T1000 (cell line): ENCODE results near the gene TGM3.
"Not testable (repeated sequence)": the region's sequence is repeated elsewhere in the genome, so short reads cannot be mapped to it uniquely, and the experiment has no call there.

Experiments used
- DNase-seq: peaks from one replicate; lab custom pipeline; 2025; ENCODE audit warnings: mixed read lengths; lab: John Stamatoyannopoulos, UW

Gene TGM3, protein sequence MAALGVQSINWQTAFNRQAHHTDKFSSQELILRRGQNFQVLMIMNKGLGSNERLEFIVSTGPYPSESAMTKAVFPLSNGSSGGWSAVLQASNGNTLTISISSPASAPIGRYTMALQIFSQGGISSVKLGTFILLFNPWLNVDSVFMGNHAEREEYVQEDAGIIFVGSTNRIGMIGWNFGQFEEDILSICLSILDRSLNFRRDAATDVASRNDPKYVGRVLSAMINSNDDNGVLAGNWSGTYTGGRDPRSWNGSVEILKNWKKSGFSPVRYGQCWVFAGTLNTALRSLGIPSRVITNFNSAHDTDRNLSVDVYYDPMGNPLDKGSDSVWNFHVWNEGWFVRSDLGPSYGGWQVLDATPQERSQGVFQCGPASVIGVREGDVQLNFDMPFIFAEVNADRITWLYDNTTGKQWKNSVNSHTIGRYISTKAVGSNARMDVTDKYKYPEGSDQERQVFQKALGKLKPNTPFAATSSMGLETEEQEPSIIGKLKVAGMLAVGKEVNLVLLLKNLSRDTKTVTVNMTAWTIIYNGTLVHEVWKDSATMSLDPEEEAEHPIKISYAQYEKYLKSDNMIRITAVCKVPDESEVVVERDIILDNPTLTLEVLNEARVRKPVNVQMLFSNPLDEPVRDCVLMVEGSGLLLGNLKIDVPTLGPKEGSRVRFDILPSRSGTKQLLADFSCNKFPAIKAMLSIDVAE

DNA sequence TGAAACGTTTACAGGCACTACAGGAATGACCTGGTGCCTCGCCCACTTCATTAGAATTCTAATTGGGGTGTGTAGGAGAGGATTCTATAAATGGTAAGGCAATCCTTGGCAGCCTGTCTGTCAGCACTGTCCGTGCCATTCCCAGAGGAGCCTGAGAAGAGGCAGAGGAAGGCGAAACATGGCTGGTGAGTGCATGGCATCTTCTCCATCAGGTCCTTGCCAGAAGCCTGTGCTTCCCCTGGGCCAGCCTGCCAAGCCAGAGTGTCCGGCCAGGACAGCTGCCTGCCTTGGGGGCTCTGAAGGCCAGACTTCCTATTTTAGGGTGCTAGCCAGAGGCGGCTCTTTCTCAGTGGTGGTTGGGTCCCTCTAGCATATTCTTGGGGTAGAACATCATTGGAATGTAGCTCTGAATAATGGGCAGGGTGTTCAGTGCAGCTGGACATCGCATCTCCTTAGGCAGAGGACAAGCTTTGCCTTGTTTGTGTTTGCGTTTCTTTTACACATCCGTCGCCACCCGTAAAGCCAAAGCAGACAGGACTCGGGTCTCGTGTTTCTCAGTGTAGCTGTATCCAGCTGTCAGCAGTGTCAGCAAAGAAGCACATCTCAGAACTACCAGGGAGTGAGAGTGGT, at the start of gene TGM3:
TGM3 (plus strand) TSS at position 116 of the 630 bp plus-strand sequence; CDS start at position 179, 63 bp downstream.
- DNase-seq = no peak

DNA sequence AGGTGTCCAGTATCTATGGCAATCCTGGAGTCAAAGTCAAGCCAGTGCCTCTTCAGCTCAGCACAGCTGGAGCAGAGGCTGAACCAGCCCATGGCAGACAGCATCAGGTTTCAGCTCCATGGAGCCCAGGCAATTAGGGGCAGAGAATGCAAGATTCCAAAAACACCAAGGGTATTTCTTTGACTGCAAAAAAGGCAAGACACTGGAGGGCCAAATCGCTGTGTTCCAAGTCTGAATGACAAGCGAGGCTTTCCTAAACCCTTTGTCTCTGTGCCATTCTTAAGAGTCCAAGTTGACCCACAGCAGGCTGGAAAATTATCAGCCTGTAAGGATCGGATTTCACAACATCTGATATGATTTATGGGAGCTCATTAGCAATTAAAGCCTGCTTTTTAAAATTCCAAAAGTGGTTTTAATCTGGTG, 49.7 kb upstream of the TGM3 start:
- no peak for DNase-seq

DNA sequence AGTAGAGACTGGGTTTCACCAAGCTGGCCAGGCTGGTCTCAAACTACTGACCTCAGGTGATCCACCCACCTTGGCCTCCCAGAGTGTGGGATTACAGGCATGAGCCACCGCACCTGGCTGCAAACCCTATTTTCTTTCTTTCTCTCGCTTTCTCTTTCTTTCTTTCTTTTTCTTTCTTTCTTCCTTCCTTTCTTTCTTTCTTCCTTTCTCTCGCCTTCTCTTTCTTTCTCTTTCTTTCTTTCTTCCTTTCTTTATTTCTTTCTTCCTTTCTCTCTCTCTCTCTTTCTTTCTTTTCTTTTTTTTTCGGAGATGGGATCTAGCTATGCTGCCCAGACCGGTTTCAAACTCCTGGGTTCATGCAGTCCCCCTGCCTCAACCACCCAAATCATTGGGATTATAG, 47.0 kb upstream of the TGM3 start:
- no peak for DNase-seq

DNA sequence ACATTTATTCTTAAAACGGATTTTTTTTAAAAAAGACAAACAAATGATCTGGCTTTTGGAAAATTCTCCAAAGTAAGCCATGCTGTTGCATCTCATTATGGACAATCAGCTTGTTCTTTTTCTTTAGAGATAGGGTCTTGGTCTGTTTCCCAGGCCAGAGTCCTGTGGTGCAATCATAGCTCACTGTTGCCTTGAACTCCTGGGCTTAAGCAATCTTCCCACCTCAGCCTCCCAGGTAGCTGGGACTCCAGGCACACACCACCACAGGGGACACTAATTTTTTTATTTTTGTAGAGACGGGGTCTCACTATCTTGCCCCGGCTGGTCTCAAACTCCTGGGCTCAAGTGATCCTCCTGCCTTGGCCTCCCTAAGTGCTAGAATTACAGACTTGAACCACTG, 45.9 kb upstream of the TGM3 start:
- DNase-seq = no peak

DNA sequence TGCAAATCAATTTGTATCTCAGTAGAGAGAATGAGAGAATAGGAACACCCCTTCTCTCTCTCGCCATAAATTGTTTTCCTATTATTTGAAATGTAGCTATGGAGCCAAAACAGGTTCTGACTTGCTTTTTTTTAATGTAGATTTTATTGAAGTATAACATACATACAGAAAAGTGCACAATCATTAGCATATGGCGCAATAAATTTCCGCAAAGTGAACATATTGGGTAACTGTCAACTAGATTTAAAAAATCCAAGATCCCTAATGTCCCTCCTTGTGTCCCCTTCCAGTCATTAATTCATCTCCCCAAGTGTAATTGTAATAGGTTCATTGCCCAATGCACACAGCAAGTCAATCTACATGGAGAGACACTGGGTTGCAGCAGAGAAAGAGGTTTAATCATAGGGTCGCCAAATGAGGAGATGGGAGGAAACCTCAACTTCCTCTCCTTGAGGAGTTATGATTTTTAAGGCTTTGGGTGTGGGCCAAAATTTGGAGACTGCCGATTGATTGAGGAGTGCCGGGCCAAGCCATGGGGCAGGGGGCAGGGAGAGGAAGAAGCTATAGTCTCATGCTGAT, 43.3 kb upstream of the TGM3 start:
- DNase-seq = no peak

DNA sequence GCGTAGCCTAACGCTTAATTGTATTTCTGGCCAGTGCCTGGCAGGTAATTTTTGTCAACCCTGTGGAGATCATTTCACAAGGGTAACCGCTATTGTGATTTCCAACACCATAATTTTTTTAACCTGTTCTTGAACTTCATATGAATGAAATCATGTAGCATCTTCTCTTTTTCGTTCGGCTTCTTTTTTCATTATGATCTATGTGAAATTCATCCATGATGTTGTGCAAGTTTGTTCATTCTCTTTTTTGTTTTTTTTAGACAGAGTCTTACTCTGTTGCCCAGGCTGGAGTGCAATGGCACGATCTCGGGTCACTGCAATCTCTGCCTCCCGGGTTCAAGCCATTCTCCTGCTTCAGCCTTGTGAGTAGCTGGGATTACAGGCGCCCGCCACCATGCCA, 42.5 kb upstream of the TGM3 start:
- DNase-seq = no peak

DNA sequence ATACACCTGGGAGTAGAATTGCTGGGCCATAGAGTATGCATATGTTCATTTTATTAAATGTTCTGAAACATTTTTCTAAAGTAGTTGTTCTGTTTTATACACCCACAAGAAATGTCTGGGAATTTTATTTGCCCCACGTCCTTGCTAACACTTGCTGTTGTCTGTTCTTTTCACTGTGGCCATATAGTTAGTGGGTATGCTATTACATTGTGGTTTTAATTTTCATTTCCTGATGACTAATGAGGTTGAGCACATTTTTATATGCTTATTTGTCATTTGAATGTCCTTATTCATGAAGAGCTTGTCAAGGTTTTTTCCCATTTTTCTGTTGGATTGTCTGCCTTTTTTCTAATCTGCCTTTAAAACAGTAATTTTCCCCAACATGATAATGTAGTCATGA, 41.5 kb upstream of the TGM3 start:
- no peak for DNase-seq

DNA sequence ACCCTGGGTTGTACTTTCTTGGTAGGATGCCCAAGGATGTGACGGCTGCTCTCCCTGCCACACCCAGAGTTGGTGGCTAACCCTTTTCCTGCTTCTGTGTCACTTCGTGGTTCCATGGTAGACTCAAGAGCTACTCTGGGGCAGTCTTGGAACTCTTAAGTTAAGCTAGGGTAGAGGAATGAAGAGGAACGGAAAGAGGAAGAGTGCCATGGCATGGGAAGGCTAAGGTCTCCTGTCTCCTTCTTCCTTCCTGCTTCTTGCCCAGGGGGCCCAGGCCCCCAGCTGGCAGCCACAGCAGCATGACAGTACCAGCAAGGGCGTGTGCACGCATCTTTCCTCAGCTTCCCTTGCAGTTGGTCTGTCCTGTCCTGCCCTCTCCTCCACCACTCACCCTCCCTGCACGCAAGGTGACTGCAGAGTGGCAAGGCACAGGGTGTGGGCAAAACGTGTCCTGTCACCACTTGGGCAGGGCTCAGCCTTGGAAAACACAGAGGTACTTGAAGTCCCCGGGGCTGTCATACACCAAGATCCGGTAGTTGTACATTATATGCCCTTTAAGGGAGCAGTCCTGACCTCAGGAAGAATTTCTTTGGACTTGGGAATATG, 39.8 kb upstream of the TGM3 start:
- DNase-seq = no peak

DNA sequence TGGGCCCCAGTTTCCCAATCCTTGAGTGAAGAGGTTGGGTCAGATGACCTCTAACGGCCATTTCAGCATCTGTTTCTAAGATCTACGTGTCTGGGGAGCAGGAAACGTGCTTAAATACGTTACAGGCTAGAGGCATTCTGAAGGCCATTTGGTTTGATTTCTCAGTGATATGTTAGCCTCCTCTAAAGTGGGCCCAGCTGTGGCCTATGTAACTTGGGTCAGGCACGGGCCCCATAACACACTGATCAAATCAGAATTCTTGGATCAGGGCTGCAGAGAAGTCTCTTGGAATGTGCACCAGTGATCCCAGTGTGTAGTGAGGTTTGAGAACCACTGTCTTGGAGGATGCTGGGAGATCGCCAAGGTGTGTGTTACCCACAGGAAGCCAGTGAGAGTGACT, 36.1 kb upstream of the TGM3 start:
- no peak for DNase-seq

DNA sequence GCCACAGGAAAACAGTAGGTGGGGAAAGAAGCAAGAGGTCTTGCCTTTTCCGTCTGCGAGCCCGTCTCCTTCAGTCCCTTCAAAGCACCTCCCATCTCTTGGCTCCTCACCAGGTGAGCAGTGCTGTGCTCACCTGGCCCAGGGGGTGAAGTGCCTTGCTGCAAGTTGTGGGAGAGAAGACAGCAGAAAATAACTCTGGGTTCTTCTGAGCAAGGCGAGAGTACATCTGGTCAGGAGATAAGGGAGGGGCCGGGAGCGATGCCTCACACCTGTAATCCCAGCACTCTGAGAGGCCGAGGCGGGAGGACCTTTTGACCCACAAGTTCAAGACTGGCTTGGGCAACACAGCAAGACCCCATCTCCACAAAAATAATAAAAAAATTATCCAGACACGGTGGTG, 35.6 kb upstream of the TGM3 start:
- no peak for DNase-seq

DNA sequence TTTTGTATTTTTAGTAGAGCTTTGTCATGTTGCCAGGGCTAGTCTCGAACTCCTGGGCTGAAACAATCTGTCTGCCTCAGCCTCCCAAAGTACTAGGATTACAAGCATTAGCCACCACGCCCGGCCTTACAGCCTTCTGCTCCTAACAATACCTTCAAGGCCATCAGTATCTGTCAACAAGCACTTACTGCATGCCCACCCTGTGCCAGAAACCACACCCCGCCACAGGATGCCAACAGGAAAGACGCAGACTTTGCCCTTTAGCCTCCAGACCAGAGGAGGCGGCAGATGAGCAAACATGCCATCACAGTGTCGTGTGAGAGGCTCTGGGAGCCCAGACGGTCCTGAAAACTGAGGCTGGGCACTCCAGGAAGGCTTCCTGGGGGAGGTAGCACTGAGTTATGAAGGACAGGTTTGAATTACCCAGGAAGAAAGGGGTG, 34.7 kb upstream of the TGM3 start:
- no peak for DNase-seq

DNA sequence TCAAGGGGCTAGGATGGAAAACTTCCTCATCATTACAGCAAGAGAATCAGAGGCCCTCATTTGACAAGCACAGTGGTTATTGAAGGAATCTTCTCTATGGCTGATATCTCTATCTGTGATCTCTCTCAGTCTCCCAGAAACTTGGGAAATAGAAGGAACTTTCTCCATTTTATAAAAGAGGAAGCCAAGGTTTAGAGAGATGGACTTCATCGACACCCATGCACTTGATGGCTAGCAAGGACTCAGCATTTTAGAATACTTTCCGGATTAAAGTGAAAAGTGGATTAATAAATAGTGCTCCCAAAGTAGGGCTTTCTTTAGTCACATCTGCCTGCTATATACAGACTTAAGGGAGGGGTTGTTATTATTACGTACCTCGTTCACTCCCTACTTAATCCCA, 34.2 kb upstream of the TGM3 start:
- DNase-seq = no peak

DNA sequence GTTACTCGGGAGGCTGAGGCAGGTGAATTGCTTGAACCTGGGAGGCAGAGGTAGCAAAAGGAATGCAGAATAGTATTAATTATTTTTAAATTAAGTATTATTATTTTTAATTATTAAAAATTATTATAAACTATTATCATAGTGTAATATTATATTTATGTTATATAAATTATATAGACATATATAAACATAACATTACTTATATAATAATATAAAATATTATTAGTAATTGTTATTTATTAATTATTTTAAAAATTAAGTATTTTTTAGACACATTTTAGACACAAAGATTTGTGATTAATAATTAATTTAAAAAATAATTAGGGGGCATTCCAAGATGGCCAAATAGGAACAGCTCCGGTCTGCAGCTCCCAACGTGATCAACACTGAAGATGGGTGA, 31.7 kb upstream of the TGM3 start:
- DNase-seq = no peak

DNA sequence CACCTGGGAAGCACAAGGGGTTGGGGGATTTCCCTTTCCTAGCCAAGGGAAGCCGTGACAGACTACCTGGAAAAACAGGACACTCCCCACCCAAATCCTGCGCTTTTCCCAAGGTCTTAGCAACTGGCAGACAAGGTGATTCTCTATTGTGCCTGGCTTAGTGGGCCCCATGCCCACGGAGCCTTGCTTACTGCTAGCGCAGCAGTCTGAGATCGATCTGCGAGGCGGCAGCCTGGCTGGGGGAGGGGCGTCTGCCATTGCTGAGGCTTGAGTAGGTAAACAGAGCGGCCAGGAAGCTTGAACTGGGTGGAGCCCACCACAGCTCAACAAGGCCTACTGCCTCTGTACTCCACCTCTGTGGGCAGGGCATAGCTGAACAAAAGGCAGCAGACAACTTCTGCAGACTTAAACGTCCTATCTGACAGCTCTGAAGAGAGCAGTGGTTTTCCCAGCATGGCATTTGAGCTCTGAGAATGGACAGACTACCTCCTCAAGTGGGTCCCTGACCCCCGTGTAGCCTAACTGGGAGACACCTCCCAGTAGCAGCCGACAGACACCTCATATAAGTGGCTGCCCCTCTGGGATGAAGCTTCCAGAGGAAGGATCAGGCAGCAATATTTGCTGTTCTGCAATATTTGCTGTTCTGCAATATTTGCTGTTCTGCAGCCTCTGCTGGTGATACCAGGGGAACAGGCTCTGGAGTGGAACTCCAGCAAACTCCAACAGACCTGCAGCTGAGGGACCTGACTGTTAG, 31.0 kb upstream of the TGM3 start:
- DNase-seq = not testable (repeated sequence)

DNA sequence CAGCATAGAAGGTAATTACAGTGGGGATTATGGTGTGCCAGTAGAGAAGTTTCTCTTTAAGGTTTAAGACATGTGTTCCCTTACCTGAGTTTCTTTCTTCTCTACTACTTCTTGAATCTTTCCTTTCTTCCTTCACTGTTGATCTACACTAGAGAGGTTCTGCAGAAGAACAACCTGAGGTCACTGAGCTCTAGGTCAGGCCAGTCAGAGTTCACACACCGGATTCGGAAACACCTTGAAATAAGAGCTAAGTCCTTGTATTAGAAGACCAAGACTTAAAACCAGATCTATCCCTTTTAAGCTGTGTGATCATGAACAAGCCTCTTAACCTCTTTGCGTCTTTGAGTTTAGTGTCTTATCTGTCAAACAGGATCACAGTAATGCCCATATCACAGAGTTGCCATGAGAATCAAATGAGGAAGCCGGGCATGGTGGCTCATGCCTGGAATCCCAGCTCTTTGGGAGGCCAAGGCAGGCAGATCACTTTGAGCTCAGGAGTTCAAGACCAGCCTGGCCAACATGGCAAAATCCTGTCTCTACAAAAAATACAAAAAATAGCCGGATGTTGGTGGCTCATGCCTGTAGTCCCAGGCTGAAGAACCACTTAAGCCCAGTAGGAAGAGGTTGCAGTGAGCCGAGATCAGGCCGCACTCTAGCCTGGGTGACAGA, 22.0 kb upstream of the TGM3 start:
- DNase-seq = no peak

DNA sequence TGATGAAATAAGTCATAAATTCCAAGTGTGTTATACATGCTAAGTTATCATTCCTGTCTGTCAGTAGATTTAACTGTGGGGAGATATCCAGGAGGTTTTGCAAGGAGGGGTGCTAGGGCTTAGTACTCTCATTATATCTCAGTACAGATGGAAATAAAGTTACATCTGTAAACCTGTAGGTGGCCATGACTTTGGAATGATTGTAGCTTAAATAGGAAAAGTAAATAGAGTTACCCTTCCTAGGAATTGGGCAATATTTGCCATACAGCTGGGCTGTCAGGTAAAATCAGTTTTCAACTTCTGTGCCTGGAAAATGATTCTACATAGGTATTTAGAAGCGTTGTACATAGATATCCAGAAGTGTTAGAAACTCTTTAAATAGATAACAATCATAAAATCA, 19.8 kb upstream of the TGM3 start:
- no peak for DNase-seq

DNA sequence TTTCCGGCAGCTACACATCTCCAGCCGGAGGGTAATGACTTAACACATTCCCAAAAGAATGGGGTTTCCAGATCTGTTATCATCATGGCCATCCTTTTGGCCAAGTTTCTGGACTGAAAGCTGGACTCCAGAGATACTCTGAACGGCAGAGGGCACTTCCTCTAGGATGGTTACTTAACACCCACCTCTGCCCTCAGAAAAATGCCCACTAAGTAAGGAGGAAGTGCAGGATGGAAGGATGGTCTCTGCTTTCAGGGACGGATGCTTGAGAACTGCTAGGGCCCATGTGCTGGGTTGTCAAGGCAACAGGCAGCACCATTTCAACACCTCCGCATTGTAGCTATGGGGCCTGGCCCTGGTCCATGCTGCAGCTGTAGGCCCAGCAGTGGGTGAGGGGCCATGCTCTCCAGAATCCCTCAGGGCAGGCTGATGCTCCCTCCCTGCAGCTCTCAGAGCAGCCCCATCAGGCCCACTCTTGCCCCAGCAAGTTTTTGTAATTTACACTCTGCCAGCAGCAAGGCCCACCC, 16.5 kb upstream of the TGM3 start:
- no peak for DNase-seq

DNA sequence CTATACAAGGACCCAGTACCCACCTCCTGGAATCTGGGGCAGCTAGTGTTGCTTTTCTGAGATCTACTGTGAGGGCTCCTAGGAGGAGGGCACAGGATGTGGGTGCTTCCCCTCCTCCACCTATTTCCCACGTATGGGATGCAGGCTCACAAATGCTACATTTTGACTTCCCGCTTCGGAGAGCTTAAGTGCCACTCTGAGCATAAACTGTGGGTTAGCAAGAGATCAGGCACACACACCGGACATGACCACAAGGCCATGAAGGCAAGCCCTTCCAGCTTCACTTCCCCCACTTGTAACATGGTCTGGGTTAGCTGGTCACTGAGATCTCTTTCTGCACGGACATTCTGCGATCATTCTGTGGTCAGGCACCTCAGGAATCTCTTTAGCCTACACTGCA, 15.7 kb upstream of the TGM3 start:
- DNase-seq = no peak

DNA sequence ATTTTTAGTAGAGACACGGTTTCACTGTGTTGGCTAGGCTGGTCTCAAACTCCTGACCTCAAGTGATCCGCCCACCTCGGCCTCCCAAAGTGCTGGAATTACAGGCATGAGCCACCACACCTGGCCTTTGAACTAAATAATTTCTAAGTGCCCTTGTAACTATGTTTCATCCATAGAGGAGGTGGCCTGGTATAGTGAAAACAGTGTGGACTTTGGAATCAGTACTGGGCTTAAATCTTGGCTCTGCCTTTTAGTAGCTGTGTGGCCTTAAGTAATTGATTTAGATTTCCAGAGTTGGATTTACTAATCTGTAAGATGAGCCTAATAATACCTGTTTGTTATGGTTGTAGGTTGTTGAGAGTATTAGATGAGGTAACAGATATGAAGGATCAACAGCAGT, 14.2 kb upstream of the TGM3 start:
- DNase-seq = no peak

DNA sequence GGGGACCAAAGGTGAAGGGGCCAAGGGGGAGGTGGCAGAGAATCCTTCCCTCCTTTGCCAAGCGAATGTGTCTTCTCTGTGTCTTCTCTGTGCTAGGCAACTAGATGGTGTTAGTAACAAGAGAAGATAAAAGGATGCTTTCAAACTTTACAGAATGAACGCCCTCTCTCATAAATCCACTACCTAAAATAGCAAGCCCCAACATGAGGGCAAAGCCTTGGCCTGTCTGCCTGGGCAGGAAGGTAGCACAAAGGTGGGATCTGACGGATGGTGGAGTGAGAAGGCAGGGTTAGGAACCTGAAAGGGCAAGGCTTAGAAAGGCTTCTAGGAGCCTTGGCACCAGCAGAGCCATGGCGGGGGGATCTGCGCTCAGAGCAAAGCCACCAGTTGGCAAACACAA, 13.6 kb upstream of the TGM3 start:
- no peak for DNase-seq
